Uterus (tissue), 2 donors: Measurements from ENCODE around the gene RPLP2.

Experiments
- POLR2A ChIP-seq, 2 donors: fragments of 450-650 bp; IDR thresholded peaks; one replicate each; pipeline ENCODE4 v1.6.1; 2016; ENCODE audit warnings: antibody characterized with exemption in 2 of 2, mild to moderate bottlenecking in 1 of 2, moderate library complexity in 1 of 2
- TF ChIP-seq, protein P1 (sequence below), 4 experiments: fragments of 200-600 bp in 2 of 4; fragments of 450-650 bp in 2 of 4; sonication (generic) in 2 of 4; IDR thresholded peaks; one replicate each; pipeline ENCODE4 v1.5.1; 2016 to 2019; ENCODE audit warnings: antibody characterized with exemption in 4 of 4, mild to moderate bottlenecking in 2 of 4, moderate library complexity in 1 of 4

DNA sequence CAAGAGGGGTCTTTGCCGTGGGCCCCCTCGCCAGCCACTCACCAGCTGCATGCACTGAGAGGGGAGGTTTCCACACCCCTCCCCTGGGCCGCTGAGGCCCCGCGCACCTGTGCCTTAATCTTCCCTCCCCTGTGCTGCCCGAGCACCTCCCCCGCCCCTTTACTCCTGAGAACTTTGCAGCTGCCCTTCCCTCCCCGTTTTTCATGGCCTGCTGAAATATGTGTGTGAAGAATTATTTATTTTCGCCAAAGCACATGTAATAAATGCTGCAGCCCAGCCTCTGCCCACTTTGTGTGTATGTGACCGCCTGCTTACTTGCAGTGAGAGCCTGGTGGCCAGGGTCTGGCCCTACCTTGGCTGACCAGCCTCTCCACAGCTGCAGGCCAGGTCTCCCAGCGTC is 15.2 kb downstream of the RPLP2 start:
- no peak for TF ChIP-seq POLR2A (IDR thresholded peaks at IDR 0.05)
- TF ChIP-seq, protein P1, sequence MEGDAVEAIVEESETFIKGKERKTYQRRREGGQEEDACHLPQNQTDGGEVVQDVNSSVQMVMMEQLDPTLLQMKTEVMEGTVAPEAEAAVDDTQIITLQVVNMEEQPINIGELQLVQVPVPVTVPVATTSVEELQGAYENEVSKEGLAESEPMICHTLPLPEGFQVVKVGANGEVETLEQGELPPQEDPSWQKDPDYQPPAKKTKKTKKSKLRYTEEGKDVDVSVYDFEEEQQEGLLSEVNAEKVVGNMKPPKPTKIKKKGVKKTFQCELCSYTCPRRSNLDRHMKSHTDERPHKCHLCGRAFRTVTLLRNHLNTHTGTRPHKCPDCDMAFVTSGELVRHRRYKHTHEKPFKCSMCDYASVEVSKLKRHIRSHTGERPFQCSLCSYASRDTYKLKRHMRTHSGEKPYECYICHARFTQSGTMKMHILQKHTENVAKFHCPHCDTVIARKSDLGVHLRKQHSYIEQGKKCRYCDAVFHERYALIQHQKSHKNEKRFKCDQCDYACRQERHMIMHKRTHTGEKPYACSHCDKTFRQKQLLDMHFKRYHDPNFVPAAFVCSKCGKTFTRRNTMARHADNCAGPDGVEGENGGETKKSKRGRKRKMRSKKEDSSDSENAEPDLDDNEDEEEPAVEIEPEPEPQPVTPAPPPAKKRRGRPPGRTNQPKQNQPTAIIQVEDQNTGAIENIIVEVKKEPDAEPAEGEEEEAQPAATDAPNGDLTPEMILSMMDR (IDR thresholded peaks at IDR 0.05), result no peak
